Measurements from ENCODE around the gene LCE2D.

LCE2D gene

GRCh38 chr1:152699746-152700145 is 36.6 kb downstream of the LCE2D start:
- DNase-seq, result no peak

- no peak for DNase-seq
Observed at GRCh38 chr1:152707860-152708259, 44.7 kb downstream of the LCE2D start, which contains the start of gene LCE4A. Gene LCE4A (plus strand): TSS chr1:152708160. CDS start chr1:152709076, 916 bp downstream.

Data from activated CD4-positive, CD25-positive, alpha-beta regulatory T cell (primary cell).